Thyroid gland (tissue), 4 donors: ENCODE data around the gene NPY. TPM values are rescaled to one million over a fixed set of nuclear protein-coding genes. Genes with fewer than 3 reads are reported as not detected.
"Not testable (repeated sequence)": the region's sequence is repeated elsewhere in the genome, so short reads cannot be mapped to it uniquely, and the experiment has no call there.

Experiments used
- DNase-seq, 2 donors: peaks; one replicate each; pipeline ENCODE4 v3.0.0-alpha.2; 2019
- H3K27ac ChIP-seq, 3 donors: fragments of 200-600 bp; sonication (generic); 1 replicate in 2 of 3; 2 replicates in 1 of 3; pipeline ENCODE4 v1.5.1; 2016 to 2019; ENCODE audit warnings: mild to moderate bottlenecking in 1 of 3, moderate library complexity in 1 of 3
- H3K27me3 ChIP-seq: fragments of 200-600 bp; sonication (generic); one replicate; pipeline ENCODE4 v1.5.1; 2019
- H3K36me3 ChIP-seq, 2 donors: fragments of 200-600 bp; sonication (generic); one replicate each; pipeline ENCODE4 v1.5.1; 2016 to 2019
- H3K4me1 ChIP-seq, 2 donors: fragments of 200-600 bp; sonication (generic); one replicate each; pipeline ENCODE4 v1.5.1; 2017 to 2019
- H3K4me3 ChIP-seq, 3 donors: fragments of 200-600 bp; sonication (generic); replicated peaks in 1 of 3; 1 replicate in 2 of 3; 2 replicates in 1 of 3; pipeline ENCODE4 v1.5.1; 2016; ENCODE audit warnings: mild to moderate bottlenecking in 1 of 3
- H3K9me3 ChIP-seq: fragments of 200-600 bp; sonication (generic); one replicate; pipeline ENCODE4 v1.5.1; 2017
- POLR2A ChIP-seq, 2 donors: fragments of 450-650 bp; IDR thresholded peaks; one replicate each; pipeline ENCODE4 v1.6.1; 2017; ENCODE audit warnings: antibody characterized with exemption in 2 of 2, mild to moderate bottlenecking in 2 of 2, moderate library complexity in 1 of 2
- WGBS, 2 donors: methylation state at CpG; one replicate each; pipeline ENCODE4 v1.1.5; 2017; 5-methylcytosine and 5-hydroxymethylcytosine counted together
- intact Hi-C: fragments of 100-400 bp; cut with DNase I; formaldehyde crosslinking; loops from one replicate; pipeline ENCODE4 v1.15.1; 2023
- total RNA-seq, 4 donors: library from RNA; depleted of rRNA; stranded (reverse); fragments of >200 nt; gene quantifications; one replicate each; pipeline ENCODE4 v1.2.3, GENCODE V29; 2016
- TF ChIP-seq, protein P1 (sequence below), 6 experiments: fragments of 200-600 bp in 3 of 6; fragments of 450-650 bp in 3 of 6; sonication (generic) in 3 of 6; IDR thresholded peaks; one replicate each; pipeline ENCODE4 v1.5.1; 2016 to 2019; ENCODE audit warnings: antibody characterized with exemption in 6 of 6, mild to moderate bottlenecking in 2 of 6, inconsistent platforms in 1 of 6, moderate library complexity in 1 of 6

The NPY gene
- total RNA-seq, 4 donors from 2014 or later, result 13.0 TPM; not detected in 3

DNA sequence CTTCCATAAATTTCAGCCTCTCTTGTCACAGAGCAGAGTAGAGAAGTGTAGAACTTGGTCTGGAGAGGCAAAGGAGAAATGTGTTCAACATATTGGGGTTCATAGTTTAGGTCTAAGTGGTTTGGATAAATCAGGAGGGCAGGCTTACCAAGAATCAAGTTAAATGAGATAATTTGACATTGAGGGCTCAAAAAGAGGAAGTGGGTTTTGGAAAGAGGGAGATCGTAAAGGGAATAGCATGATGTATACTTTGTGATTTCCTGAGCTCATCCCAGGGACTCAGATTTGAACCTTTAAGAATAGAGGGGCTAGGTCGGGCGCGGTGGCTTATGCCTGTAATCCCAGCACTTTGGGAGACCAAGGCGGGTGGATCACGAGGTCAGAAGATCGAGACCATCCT lies 34.7 kb upstream of the NPY start:
- no peaks in the 10 kb centered on the region for H3K27me3 ChIP-seq
- H3K9me3 ChIP-seq, result no peaks in the 10 kb centered on the region
- H3K4me1 ChIP-seq, result no peaks in the 10 kb centered on the region
- 83 to 92% methylated on average over 7 of the region's 7 CpGs for WGBS, 2 donors
- H3K27ac ChIP-seq, result no peak overlapping the region
- H3K36me3 ChIP-seq, result no peaks in the 10 kb centered on the region
- no peak for DNase-seq
- intact Hi-C loops, result no loop called here
- TF ChIP-seq POLR2A (IDR thresholded peaks at IDR 0.05), result no peak
- TF ChIP-seq, protein P1, sequence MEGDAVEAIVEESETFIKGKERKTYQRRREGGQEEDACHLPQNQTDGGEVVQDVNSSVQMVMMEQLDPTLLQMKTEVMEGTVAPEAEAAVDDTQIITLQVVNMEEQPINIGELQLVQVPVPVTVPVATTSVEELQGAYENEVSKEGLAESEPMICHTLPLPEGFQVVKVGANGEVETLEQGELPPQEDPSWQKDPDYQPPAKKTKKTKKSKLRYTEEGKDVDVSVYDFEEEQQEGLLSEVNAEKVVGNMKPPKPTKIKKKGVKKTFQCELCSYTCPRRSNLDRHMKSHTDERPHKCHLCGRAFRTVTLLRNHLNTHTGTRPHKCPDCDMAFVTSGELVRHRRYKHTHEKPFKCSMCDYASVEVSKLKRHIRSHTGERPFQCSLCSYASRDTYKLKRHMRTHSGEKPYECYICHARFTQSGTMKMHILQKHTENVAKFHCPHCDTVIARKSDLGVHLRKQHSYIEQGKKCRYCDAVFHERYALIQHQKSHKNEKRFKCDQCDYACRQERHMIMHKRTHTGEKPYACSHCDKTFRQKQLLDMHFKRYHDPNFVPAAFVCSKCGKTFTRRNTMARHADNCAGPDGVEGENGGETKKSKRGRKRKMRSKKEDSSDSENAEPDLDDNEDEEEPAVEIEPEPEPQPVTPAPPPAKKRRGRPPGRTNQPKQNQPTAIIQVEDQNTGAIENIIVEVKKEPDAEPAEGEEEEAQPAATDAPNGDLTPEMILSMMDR (IDR thresholded peaks at IDR 0.05), result no peak
- H3K4me3 ChIP-seq, result no peak overlapping the region

DNA sequence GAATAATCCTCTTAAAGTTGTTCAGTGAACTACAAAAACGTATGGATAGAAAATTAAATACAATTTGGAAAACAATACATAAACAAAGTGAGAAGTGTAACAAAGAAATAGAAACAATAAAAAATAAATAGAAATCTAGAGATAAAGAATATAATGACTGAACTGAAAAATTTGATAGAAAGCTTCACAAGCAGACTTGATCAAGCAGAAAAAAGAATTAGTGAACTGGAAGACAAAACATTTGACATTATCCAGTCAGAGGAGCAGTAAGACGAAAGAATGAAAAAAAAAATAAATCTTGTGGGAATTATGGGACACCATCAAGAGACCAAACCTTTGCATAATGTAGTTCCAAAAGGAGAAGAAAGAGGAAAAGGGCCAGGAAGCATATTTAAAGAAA lies 32.4 kb upstream of the NPY start:
- no peaks in the 10 kb centered on the region for H3K9me3 ChIP-seq
- WGBS, 2 donors, result 71 to 76% methylated on average over 2 of the region's 2 CpGs
- no peaks in the 10 kb centered on the region for H3K36me3 ChIP-seq
- no peaks in the 10 kb centered on the region for H3K4me1 ChIP-seq
- no peak overlapping the region for H3K4me3 ChIP-seq
- no peak for DNase-seq
- intact Hi-C loops, result no loop called here
- no peaks in the 10 kb centered on the region for H3K27me3 ChIP-seq
- H3K27ac ChIP-seq, result no peak overlapping the region
- TF ChIP-seq, protein P1 (IDR thresholded peaks at IDR 0.05), result no peak
- TF ChIP-seq POLR2A (IDR thresholded peaks at IDR 0.05), result no peak

DNA sequence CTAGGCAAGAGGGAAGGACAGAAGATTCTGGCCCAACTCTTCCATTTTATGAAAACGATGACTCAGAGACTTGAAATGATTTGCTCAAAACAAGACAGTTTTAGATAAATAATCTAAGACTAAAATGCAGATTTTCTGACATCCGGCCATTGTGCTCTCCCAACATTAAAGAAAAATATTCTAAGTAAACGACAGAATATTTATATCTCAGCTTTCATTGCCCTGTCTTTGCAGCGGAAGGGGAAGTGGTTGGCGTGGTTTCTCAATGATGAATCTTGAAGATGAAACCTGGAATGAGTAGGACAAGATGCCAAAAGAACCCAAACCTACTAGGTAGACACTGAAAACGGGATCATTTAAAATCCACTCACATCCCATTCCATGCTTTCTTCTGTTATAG lies 28.9 kb upstream of the NPY start:
- Histone ChIP-seq H3K27ac (no peak overlapping the region), H3K27me3 (no peaks in the 10 kb centered on the region), H3K36me3 (no peaks in the 10 kb centered on the region), H3K4me3 (no peak overlapping the region), H3K9me3 (no peaks in the 10 kb centered on the region), H3K4me1 (no peaks in the 10 kb centered on the region)
- intact Hi-C loops, result no loop called here
- no peak for DNase-seq
- no peak for TF ChIP-seq POLR2A (IDR thresholded peaks at IDR 0.05)
- TF ChIP-seq, protein P1 (IDR thresholded peaks at IDR 0.05), result no peak
- 72 to 73% methylated on average over 6 of the region's 6 CpGs for WGBS, 2 donors

DNA sequence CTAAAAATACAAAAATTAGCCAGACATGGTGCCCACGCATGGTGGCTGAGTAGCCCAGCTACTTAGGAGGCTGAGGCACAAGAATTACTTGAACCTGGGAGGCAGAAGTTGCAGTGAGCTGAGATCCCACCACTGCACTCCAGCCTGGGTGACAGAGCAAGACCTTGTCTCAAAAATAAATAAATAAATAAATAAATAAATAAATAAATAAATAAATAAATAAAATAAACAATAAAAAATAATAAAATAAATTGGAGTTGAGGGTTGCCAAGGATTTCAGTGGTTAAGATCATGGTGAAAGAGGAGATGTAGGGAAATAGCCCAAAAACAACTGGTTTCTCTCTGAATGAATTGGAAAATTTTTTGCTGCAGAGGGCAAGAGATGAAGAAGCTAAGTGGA lies 25.7 kb upstream of the NPY start:
- H3K4me1 ChIP-seq, H3K36me3 ChIP-seq, H3K27me3 ChIP-seq, DNase-seq, H3K4me3 ChIP-seq, intact Hi-C loops, H3K27ac ChIP-seq, H3K9me3 ChIP-seq: not testable (repeated sequence)
- WGBS, 2 donors, result 95 to 100% methylated on average over 1 of the region's 1 CpG

DNA sequence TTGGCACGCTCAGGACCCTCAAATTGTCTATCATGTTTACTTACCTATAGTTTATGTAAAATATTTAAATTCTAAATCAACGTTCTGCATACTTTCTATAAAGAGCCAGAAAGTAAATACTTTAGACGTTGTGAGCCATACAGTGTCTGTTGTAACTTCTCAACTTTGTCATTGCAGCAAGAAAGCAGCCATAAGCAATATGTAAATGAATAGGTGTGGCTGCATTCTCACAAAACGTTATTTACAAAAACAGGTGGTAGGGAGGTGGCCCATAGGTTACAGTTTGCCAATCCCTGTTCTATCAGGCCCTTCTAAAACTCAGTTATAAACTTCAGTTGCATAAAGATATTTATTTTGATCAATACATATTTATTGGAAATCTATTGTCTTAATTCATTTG lies 12.1 kb upstream of the NPY start:
- no peaks in the 10 kb centered on the region for H3K36me3 ChIP-seq
- TF ChIP-seq, protein P1 (IDR thresholded peaks at IDR 0.05), result no peak
- TF ChIP-seq POLR2A (IDR thresholded peaks at IDR 0.05), result no peak
- H3K27ac ChIP-seq, result no peak overlapping the region
- no peak overlapping the region for H3K4me3 ChIP-seq
- intact Hi-C loops, result no loop called here
- no peaks in the 10 kb centered on the region for H3K4me1 ChIP-seq
- DNase-seq, result no peak
- no peaks in the 10 kb centered on the region for H3K27me3 ChIP-seq
- no peaks in the 10 kb centered on the region for H3K9me3 ChIP-seq
- 52 to 55% methylated on average over 4 of the region's 4 CpGs for WGBS, 2 donors

DNA sequence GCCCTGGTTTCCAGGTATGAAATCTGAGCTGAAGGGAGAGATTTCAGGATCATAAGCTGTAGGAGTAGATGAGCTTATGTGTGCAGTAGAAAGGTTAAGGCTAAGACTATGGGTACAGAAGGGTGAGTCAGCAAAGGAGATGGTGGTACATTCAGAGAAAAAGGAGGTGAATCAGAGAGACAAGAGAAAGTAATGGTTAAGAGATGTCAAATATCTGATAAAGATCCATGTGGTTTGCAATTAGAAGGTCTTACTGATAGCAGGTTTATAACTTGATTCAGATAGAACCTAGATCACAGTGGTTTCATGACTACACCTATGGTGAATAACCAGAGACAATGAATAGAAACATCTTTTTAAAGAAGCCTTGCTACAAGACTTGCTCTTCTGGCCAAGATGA lies 4.5 kb upstream of the NPY start:
- intact Hi-C loops, result no loop called here
- TF ChIP-seq, protein P1 (IDR thresholded peaks at IDR 0.05), result no peak
- no peak for TF ChIP-seq POLR2A (IDR thresholded peaks at IDR 0.05)
- Histone ChIP-seq H3K27ac (no peak overlapping the region), H3K4me1 (peaks cover 5 to 11% of the 10 kb centered on the region in 2 donors), H3K27me3 (peaks cover 10% of the 10 kb centered on the region), H3K36me3 (no peaks in the 10 kb centered on the region), H3K9me3 (no peaks in the 10 kb centered on the region), H3K4me3 (no peak overlapping the region)
- DNase-seq, result no peak
